Measurements from ENCODE around the gene PRB2.
"Not testable (repeated sequence)": the region's sequence is repeated elsewhere in the genome, so short reads cannot be mapped to it uniquely, and the experiment has no call there.

The PRB2 gene

DNA sequence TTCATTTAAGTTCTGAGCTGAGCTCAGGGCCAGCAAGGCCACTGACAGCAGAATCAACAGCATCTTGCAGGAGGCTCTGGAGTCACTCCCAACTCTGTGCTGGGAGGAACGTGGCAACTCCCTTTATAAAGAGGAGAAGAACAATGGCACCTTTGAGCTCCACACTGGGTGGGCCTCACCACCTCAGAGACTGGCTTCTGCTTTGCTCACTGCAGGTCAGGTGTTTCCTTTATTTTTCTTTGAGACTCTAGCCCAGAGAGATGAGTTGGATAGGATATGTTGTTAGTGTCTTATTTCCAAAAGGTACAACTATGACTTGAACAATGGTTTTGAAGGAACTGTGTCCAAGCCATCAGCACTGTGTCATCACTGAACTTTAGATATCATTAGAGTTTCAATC, at the start of gene PRB2:
PRB2 (minus strand) TSS at position 101 of the 400 bp plus-strand sequence; CDS start at position 63, 38 bp downstream.
- H3K4me3 ChIP-seq (ENCODE audit: low read depth, low read length), result not testable (repeated sequence)

- TF ChIP-seq CTCF (IDR thresholded peaks at IDR 0.05; ENCODE audit: low read depth, low read length), result no peak
- no peak overlapping the region for H3K4me3 ChIP-seq (ENCODE audit: low read depth, low read length)
Measured at GRCh38 chr12:11437966-11438365, 42.6 kb upstream of the PRB2 start.

DNA sequence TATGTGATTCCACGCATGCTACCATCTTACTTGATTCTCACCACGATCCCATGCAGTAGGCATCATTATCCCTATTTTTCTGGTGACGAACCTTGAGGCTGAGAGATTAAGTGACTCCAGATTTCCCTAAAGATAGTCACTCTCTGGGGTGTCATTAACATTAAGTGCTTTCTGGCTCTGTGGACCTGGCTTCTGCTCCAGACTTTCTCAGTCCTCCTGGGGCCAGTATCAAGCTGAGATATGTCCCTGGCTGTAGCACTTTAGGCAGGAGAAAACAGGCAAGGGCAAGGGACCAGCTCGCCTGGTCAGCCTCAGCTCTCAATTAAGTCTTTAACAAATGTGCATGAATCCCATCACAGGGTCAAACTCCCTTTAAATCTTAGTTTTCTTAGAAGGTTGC, 38.3 kb upstream of the PRB2 start:
- H3K4me3 ChIP-seq (ENCODE audit: low read depth, low read length), result no peak overlapping the region
- TF ChIP-seq CTCF (IDR thresholded peaks at IDR 0.05; ENCODE audit: low read depth, low read length), result no peak

- no peak for TF ChIP-seq CTCF (IDR thresholded peaks at IDR 0.05; ENCODE audit: low read depth, low read length)
- H3K4me3 ChIP-seq (ENCODE audit: low read depth, low read length), result no peak overlapping the region
Measured at GRCh38 chr12:11431486-11431885, 36.1 kb upstream of the PRB2 start.

- no peak for TF ChIP-seq CTCF (IDR thresholded peaks at IDR 0.05; ENCODE audit: low read depth, low read length)
- no peak overlapping the region for H3K4me3 ChIP-seq (ENCODE audit: low read depth, low read length)
Measured at GRCh38 chr12:11427341-11427740, 32.0 kb upstream of the PRB2 start.

GRCh38 chr12:11412731-11413130, 17.4 kb upstream of the PRB2 start:
- no peak overlapping the region for H3K4me3 ChIP-seq (ENCODE audit: low read depth, low read length)
- TF ChIP-seq CTCF (IDR thresholded peaks at IDR 0.05; ENCODE audit: low read depth, low read length), result no peak

GRCh38 chr12:11408096-11408495, 12.7 kb upstream of the PRB2 start:
- H3K4me3 ChIP-seq (ENCODE audit: low read depth, low read length), result no peak overlapping the region
- TF ChIP-seq CTCF (IDR thresholded peaks at IDR 0.05; ENCODE audit: low read depth, low read length), result no peak

- TF ChIP-seq CTCF (IDR thresholded peaks at IDR 0.05; ENCODE audit: low read depth, low read length), result no peak
Measured at GRCh38 chr12:11397366-11397765, 2.0 kb upstream of the PRB2 start.

GRCh38 chr12:11391456-11391855, 3.9 kb downstream of the PRB2 start:
- H3K4me3 ChIP-seq (ENCODE audit: low read depth, low read length), result not testable (repeated sequence)

More at GRCh38 chr12:11397366-11397765, 2.0 kb upstream of the PRB2 start:
- no peak overlapping the region for H3K4me3 ChIP-seq (ENCODE audit: low read depth, low read length)

GRCh38 chr12:11377420-11377819, 17.9 kb downstream of the PRB2 start:
- H3K4me3 ChIP-seq (ENCODE audit: low read depth, low read length), result not testable (repeated sequence)
